Fibroblast of pulmonary artery (primary cell): Measurements from ENCODE around the gene LYZ.

Experiments used
- DNase-seq: peaks from one replicate; pipeline ENCODE4 v3.0.0-alpha.2; 2010; ENCODE audit warnings: low read depth
- H3K4me3 ChIP-seq: replicated peaks from 2 replicates; pipeline ENCODE4 v1.5.1; 2011; ENCODE audit warnings: low read depth, mild to moderate bottlenecking, control low read depth, low read length, moderate library complexity
- CTCF ChIP-seq: IDR thresholded peaks from 2 replicates; pipeline ENCODE4 v1.5.1; 2011; ENCODE audit warnings: mild to moderate bottlenecking, control low read depth, low read length, inconsistent platforms; ENCODE audit errors: missing control alignments

LYZ gene

GRCh38 chr12:69385038-69385437 is 36.9 kb downstream of the LYZ start:
- H3K4me3 ChIP-seq, result no peak overlapping the region
- DNase-seq, result no peak
- TF ChIP-seq CTCF, result no peak

GRCh38 chr12:69386921-69387320 is 38.7 kb downstream of the LYZ start:
- no peak for TF ChIP-seq CTCF
- no peak overlapping the region for H3K4me3 ChIP-seq
- DNase-seq, result no peak

GRCh38 chr12:69388371-69388770 is 40.2 kb downstream of the LYZ start:
- DNase-seq, result peak; percentile 87
- peak; percentile 76 for TF ChIP-seq CTCF
- H3K4me3 ChIP-seq, result no peak overlapping the region

GRCh38 chr12:69389831-69390230 is 41.6 kb downstream of the LYZ start:
- no peak for TF ChIP-seq CTCF
- peak; percentile 93 for DNase-seq
- H3K4me3 ChIP-seq, result no peak overlapping the region

- TF ChIP-seq CTCF, result no peak
- no peak overlapping the region for H3K4me3 ChIP-seq
- DNase-seq, result peak; percentile 25
These were observed 44.2 kb downstream of the LYZ start for GRCh38 chr12:69392179-69392928.

- H3K4me3 ChIP-seq, result no peak overlapping the region
- DNase-seq, result no peak
- TF ChIP-seq CTCF, result no peak
These were observed 47.9 kb downstream of the LYZ start for GRCh38 chr12:69396041-69396440.

GRCh38 chr12:69396963-69397362 is 48.8 kb downstream of the LYZ start:
- no peak overlapping the region for H3K4me3 ChIP-seq
- DNase-seq, result no peak
- no peak for TF ChIP-seq CTCF
